GM12878 (cell line): ENCODE data around the gene THRB. TPM values are rescaled to one million over a fixed set of nuclear protein-coding genes. Genes with fewer than 3 reads are reported as not detected.

ENCODE experiments used
- ATAC-seq: fragments of 200-7000 bp; cut with Tn5 transposase; 3 replicates; pipeline ENCODE4 v1.9.1; 2020; ENCODE audit warnings: mild to moderate bottlenecking, moderate library complexity
- BruUV-seq: library from RNA; stranded (reverse); fragments of 400-500 nt; replicated peaks from 2 replicates; lab custom pipeline; 2021; lab: Mats Ljungman, UMichigan
- CTCF ChIA-PET: fragments of 300-600 bp; sonication (Branson Sonifier 250); formaldehyde crosslinking; extraction: SDS; loops from one replicate; lab custom pipeline; 2021; ENCODE audit warnings: inconsistent platforms; lab: Yijun Ruan, JAX
- POLR2A ChIA-PET: fragments of 350-600 bp; formaldehyde crosslinking; extraction: SDS; loops from one replicate; lab custom pipeline; 2021; ENCODE audit warnings: inconsistent platforms; lab: Charles Lee
- RAD21 ChIA-PET: fragments of 300-600 bp; sonication (Branson Sonifier 250); formaldehyde crosslinking; loops from one replicate; lab custom pipeline; 2023; ENCODE audit warnings: antibody characterized with exemption; ENCODE audit not compliant: unreplicated experiment; lab: Charles Lee
- SMC1A ChIA-PET: fragments of 300-600 bp; sonication (Branson Sonifier 250); formaldehyde crosslinking; loops from one replicate; lab custom pipeline; 2023; ENCODE audit not compliant: unreplicated experiment, uncharacterized antibody; lab: Charles Lee
- DNase-seq: peaks from one replicate; pipeline ENCODE4 v3.0.0-alpha.2; 2011; ENCODE audit warnings: low read depth, low spot score
- FAIRE-seq: peaks from 3 replicates; lab custom pipeline; 2011; peaks lifted over from hg19 to GRCh38; lab: Jason Lieb, UNC
- H2AFZ ChIP-seq: 2 replicates; pipeline ENCODE4 v1.6.0; 2011; ENCODE audit warnings: low read depth, low read length, control low read depth; ENCODE audit not compliant: control insufficient read depth
- H3K27ac ChIP-seq: 2 replicates; pipeline ENCODE4 v1.5.1; 2011; ENCODE audit warnings: control low read depth; ENCODE audit not compliant: control insufficient read depth, insufficient read depth
- H3K27me3 ChIP-seq, 2 experiments: replicated peaks in 1 of 2; 2 replicates each; pipeline versions ENCODE4 v1.6.0 to v1.6.1; 2011; ENCODE audit warnings: low read length in 1 of 2; ENCODE audit not compliant: control insufficient read depth in 2 of 2, insufficient read depth in 2 of 2
- H3K36me3 ChIP-seq, 2 experiments: 2 replicates each; pipeline ENCODE4 v1.5.1; 2011; ENCODE audit warnings: low read length in 1 of 2; ENCODE audit not compliant: control insufficient read depth in 2 of 2, insufficient read depth in 2 of 2
- H3K4me1 ChIP-seq: 2 replicates; pipeline ENCODE4 v1.6.1; 2011; ENCODE audit warnings: mild to moderate bottlenecking, low read length, moderate library complexity, mixed read lengths; ENCODE audit not compliant: control insufficient read depth, insufficient read depth
- H3K4me2 ChIP-seq: 2 replicates; pipeline ENCODE4 v1.6.0; 2011; ENCODE audit warnings: control low read depth; ENCODE audit not compliant: control insufficient read depth, insufficient read depth
- H3K4me3 ChIP-seq: fragments of 200-600 bp; sonication (generic); 2 replicates; pipeline ENCODE4 v1.5.1; 2016
- H3K79me2 ChIP-seq: 2 replicates; pipeline ENCODE4 v1.6.0; 2011; ENCODE audit warnings: low read length; ENCODE audit not compliant: control insufficient read depth, insufficient read depth
- H3K9ac ChIP-seq: 2 replicates; pipeline ENCODE4 v1.8.0; 2011; ENCODE audit warnings: low read length, control low read depth, mixed read lengths; ENCODE audit not compliant: control insufficient read depth, insufficient read depth
- H3K9me3 ChIP-seq: replicated peaks from 3 replicates; pipeline ENCODE4 v1.5.1; 2011; ENCODE audit warnings: mild to moderate bottlenecking, low read length; ENCODE audit not compliant: control insufficient read depth, insufficient read depth
- H4K20me1 ChIP-seq: 2 replicates; pipeline ENCODE4 v1.6.0; 2011; ENCODE audit not compliant: control insufficient read depth, insufficient read depth
- FOXK2 ChIP-seq: fragments of 450-650 bp; IDR thresholded peaks from 2 replicates; pipeline ENCODE4 v1.6.1; 2017; ENCODE audit warnings: mild to moderate bottlenecking, moderate library complexity
- GATAD2B ChIP-seq: fragments of 450-650 bp; conservative IDR thresholded peaks from 2 replicates; pipeline ENCODE4 v1.6.1; 2017; ENCODE audit warnings: low read depth, mild to moderate bottlenecking, moderate library complexity
- NRF1 ChIP-seq: conservative IDR thresholded peaks from 2 replicates; pipeline ENCODE4 v1.6.1; 2011; ENCODE audit warnings: mild to moderate bottlenecking, low read depth, low read length, improper control_type of control experiment
- POLR2A ChIP-seq: IDR thresholded peaks from 2 replicates; pipeline ENCODE4 v1.6.1; 2011; ENCODE audit warnings: low read depth, mild to moderate bottlenecking, low read length
- REST ChIP-seq: IDR thresholded peaks from 2 replicates; pipeline ENCODE4 v1.6.1; 2012; ENCODE audit warnings: mild to moderate bottlenecking, low read depth, low read length
- WGBS: methylation state at CpG from one replicate; pipeline ENCODE4 v1.1.6; 2016; ENCODE audit warnings: low lambda C conversion rate; ENCODE audit not compliant: insufficient replicate concordance, insufficient coverage; ENCODE audit errors: missing lambda C conversion rate; 5-methylcytosine and 5-hydroxymethylcytosine counted together
- in situ Hi-C: fragments of 300-500 bp; cut with MboI; formaldehyde crosslinking; loops from 9 replicates; pipeline ENCODE4 v1.14.3; 2018; ENCODE audit warnings: mixed read lengths
- intact Hi-C: fragments of 100-400 bp; cut with micrococcal nuclease; formaldehyde crosslinking; loops from one replicate; pipeline ENCODE4 v1.14.2; 2022; ENCODE audit not compliant: unreplicated experiment
- polyA plus RNA-seq, 11 experiments: library from polyadenylated mRNA; depleted of rRNA in 4 of 11; unstranded in 6 of 11; stranded (reverse) in 5 of 11; fragments of >200 nt; fragmentation: Nextera tagmentation in 4 of 11; fragmentation: Illumina TruSeq in 1 of 11; extraction: Ambion mirVana in 4 of 11; extraction: Trizol in 1 of 11; gene quantifications; 1 replicate in 1 of 11; 2 replicates in 10 of 11; pipeline versions ENCODE4 v1.2.1 to v1.2.3, GENCODE V29; 2011 to 2016; ENCODE audit warnings: inconsistent platforms in 2 of 11, missing spikeins in 2 of 11, low read depth in 1 of 11
- total RNA-seq, 4 experiments: library from RNA; depleted of rRNA in 3 of 4; stranded (reverse); fragments of >200 nt in 3 of 4; fragmentation: Illumina TruSeq in 1 of 4; extraction: Trizol in 1 of 4; gene quantifications; 2 replicates each; pipeline versions ENCODE4 v1.2.1 to v1.2.3, GENCODE V29; 2013 to 2021

Gene THRB
- total and polyA plus RNA-seq, 10 of the 15 experiments (the other 5 are each of a cell fraction or from before 2014, with no cell fraction given): 0.05 TPM; not detected in 9

DNA sequence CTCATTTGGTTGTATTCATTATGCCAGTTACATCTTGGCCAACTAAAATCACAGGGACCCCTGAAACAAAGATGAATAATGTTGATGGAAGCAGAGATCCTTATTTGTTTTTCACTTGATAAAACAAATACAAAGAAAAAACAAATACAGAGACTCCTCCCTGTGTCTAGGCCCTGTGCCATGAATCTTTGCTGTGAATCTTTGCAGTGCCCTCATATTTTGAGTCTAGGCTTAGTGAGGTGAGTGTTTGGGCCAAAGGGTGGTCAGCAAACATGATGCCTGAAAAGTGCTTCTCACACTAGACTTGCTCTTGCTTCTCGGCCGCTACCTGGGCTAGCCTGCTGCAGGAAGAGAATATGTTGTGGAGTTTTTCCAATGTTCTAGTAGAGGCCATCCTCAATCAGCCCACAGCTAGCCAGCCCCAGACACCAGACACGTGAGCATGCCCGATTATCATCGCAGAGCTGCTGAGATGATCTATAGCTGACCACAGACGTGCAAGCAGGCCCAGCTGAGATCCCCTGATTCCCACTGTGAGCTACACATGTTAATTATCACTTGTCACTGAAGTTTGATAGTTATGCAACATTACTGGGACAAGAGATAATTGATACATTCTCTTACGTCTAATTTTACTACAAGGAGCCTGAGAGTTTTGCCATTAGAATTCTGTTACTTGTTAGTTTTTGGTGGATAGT is 191.4 kb downstream of the THRB start:
- H4K20me1 ChIP-seq: no peaks in the 10 kb centered on the region
- ChIA-PET POLR2A (no interaction called here), RAD21 (no interaction called here), SMC1A (interaction anchor here (1.2 kb wide), 1 partner anchor 11 kb away, joined by 3 read pairs; no protein-coding TSS in a partner anchor), CTCF (no interaction called here)
- no peak for FAIRE-seq
- no peaks in the 10 kb centered on the region for H3K36me3 ChIP-seq
- no peak for ATAC-seq
- no peaks in the 10 kb centered on the region for H3K4me1 ChIP-seq
- no peak overlapping the region for H2AFZ ChIP-seq
- in situ Hi-C loops: no loop called here
- DNase-seq: no peak
- WGBS: 37% methylated on average over 7 of the region's 7 CpGs
- no peaks in the 10 kb centered on the region for H3K27me3 ChIP-seq
- no peak for TF ChIP-seq NRF1
- TF ChIP-seq POLR2A: no peak
- no peak for TF ChIP-seq REST
- no peak for TF ChIP-seq FOXK2
- no peak for TF ChIP-seq GATAD2B
- BruUV-seq: no TSS peak
- intact Hi-C loops: no loop called here
- H3K79me2 ChIP-seq: no peaks in the 10 kb centered on the region
- no peak overlapping the region for H3K4me3 ChIP-seq
- H3K27ac ChIP-seq: no peak overlapping the region
- H3K9me3 ChIP-seq: no peaks in the 10 kb centered on the region
- no peak overlapping the region for H3K9ac ChIP-seq
- no peak overlapping the region for H3K4me2 ChIP-seq
